HG02852 (cell line): ENCODE data around the gene CLIP3.
"Not testable (repeated sequence)": the region's sequence is repeated elsewhere in the genome, so short reads cannot be mapped to it uniquely, and the experiment has no call there.

Source experiments
- ATAC-seq: cut with Tn5 transposase; IDR thresholded peaks from one replicate; pipeline ENCODE4 v1.9.1; 2021; ENCODE audit warnings: mild to moderate bottlenecking, moderate library complexity; ENCODE audit not compliant: unreplicated experiment

Gene CLIP3

GRCh38 chr19:35983177-35983576 lies 49.5 kb downstream of the CLIP3 start:
- no peak for ATAC-seq

- ATAC-seq: not testable (repeated sequence)
Measured at GRCh38 chr19:35980997-35981396, 51.7 kb downstream of the CLIP3 start.

GRCh38 chr19:35978832-35979365 lies 53.8 kb downstream of the CLIP3 start:
- ATAC-seq: no peak

- no peak for ATAC-seq
Measured at GRCh38 chr19:35978271-35978670, 54.4 kb downstream of the CLIP3 start.

GRCh38 chr19:35977446-35978222 lies 55.0 kb downstream of the CLIP3 start:
- ATAC-seq: no peak

- ATAC-seq: no peak
Measured at GRCh38 chr19:35975608-35976214, 57.0 kb downstream of the CLIP3 start.

- ATAC-seq: no peak
Measured at GRCh38 chr19:35973487-35973886, 59.2 kb downstream of the CLIP3 start.

- ATAC-seq: no peak
Measured at GRCh38 chr19:35966771-35967170, 65.9 kb downstream of the CLIP3 start.
